PC-3 (cell line): ENCODE measurements around the gene APBB2. TPM values are rescaled to one million over a fixed set of nuclear protein-coding genes. Genes with fewer than 3 reads are reported as not detected.

Experiments
- ATAC-seq: fragments of 200-7000 bp; cut with Tn5 transposase; 2 replicates; pipeline ENCODE4 v1.9.1; 2020; ENCODE audit warnings: mild to moderate bottlenecking, moderate library complexity
- BruUV-seq: library from RNA; stranded (reverse); fragments of 400-500 nt; replicated peaks from 2 replicates; lab custom pipeline; 2021; lab: Mats Ljungman, UMichigan
- CTCF ChIA-PET: fragments of 300-600 bp; sonication (Branson Sonifier 250); formaldehyde crosslinking; loops from one replicate; lab custom pipeline; 2022; ENCODE audit warnings: antibody characterized with exemption; lab: Charles Lee
- POLR2A ChIA-PET: fragments of 300-600 bp; sonication (Branson Sonifier 250); formaldehyde crosslinking; loops from one replicate; lab custom pipeline; 2022; ENCODE audit warnings: antibody characterized with exemption; ENCODE audit not compliant: unreplicated experiment; lab: Charles Lee
- DNase-seq: peaks from one replicate; pipeline ENCODE4 v3.0.0-alpha.2; 2015
- H2AFZ ChIP-seq: fragments of 300-600 bp; sonication (generic); 2 replicates; pipeline ENCODE4 v1.6.0; 2016; ENCODE audit warnings: antibody characterized with exemption, low read length
- H3F3A ChIP-seq: fragments of 300-600 bp; sonication (generic); one replicate; pipeline ENCODE4 v1.6.0; 2017; ENCODE audit warnings: antibody characterized with exemption, low read length, control low read depth, mild to moderate bottlenecking; ENCODE audit not compliant: unreplicated experiment
- H3K27ac ChIP-seq: fragments of 300-600 bp; sonication (generic); 2 replicates; pipeline ENCODE4 v1.5.1; 2016; ENCODE audit warnings: mild to moderate bottlenecking, low read length
- H3K27me3 ChIP-seq: fragments of 300-600 bp; sonication (generic); 2 replicates; pipeline ENCODE4 v1.6.1; 2016; ENCODE audit warnings: low read length, mixed read lengths
- H3K36me3 ChIP-seq: fragments of 300-600 bp; sonication (generic); 2 replicates; pipeline ENCODE4 v1.6.1; 2016; ENCODE audit warnings: low read depth, mixed run types, low read length, mixed read lengths
- H3K4me1 ChIP-seq: fragments of 300-600 bp; sonication (generic); 2 replicates; pipeline ENCODE4 v1.5.1; 2016; ENCODE audit warnings: low read length; ENCODE audit not compliant: insufficient read depth
- H3K4me2 ChIP-seq: fragments of 300-600 bp; sonication (generic); 2 replicates; pipeline ENCODE4 v1.6.0; 2016; ENCODE audit warnings: low read length
- H3K4me3 ChIP-seq: fragments of 300-600 bp; sonication (generic); 2 replicates; pipeline ENCODE4 v1.5.1; 2016; ENCODE audit warnings: mild to moderate bottlenecking, low read length, mixed read lengths
- H3K79me2 ChIP-seq: fragments of 300-600 bp; sonication (generic); 2 replicates; pipeline ENCODE4 v1.6.1; 2017; ENCODE audit warnings: low read length, mixed read lengths
- H3K9ac ChIP-seq: fragments of 300-600 bp; sonication (generic); 2 replicates; pipeline ENCODE4 v1.6.0; 2016; ENCODE audit warnings: mild to moderate bottlenecking, low read length
- H3K9me2 ChIP-seq: fragments of 300-600 bp; sonication (generic); replicated peaks from 2 replicates; pipeline ENCODE4 v1.6.1; 2016; ENCODE audit warnings: mixed run types, low read length, mixed read lengths
- H3K9me3 ChIP-seq: fragments of 300-600 bp; sonication (generic); 2 replicates; pipeline ENCODE4 v1.6.1; 2016; ENCODE audit warnings: low read length, mixed read lengths
- H4K20me1 ChIP-seq: fragments of 300-600 bp; sonication (generic); 2 replicates; pipeline ENCODE4 v1.6.1; 2016; ENCODE audit warnings: low read length, mixed read lengths
- CTCF ChIP-seq: fragments of 300-600 bp; sonication (generic); conservative IDR thresholded peaks from 2 replicates; pipeline ENCODE4 v1.5.1; 2017; ENCODE audit warnings: antibody characterized with exemption, low read depth, mild to moderate bottlenecking, low read length
- EZH2 ChIP-seq: fragments of 300-600 bp; sonication (generic); IDR thresholded peaks from one replicate; pipeline ENCODE4 v1.6.1; 2017; ENCODE audit warnings: antibody characterized with exemption, mild to moderate bottlenecking, low read length; ENCODE audit not compliant: unreplicated experiment
- EZH2phosphoT487 ChIP-seq: fragments of 300-600 bp; sonication (generic); IDR thresholded peaks from 2 replicates; pipeline ENCODE4 v1.6.1; 2018; ENCODE audit warnings: mild to moderate bottlenecking, antibody characterized with exemption, low read length, borderline replicate concordance
- intact Hi-C: fragments of 100-400 bp; cut with micrococcal nuclease; formaldehyde crosslinking; loops from 2 replicates; pipeline ENCODE4 v1.9.0; 2023
- total RNA-seq: library from RNA; depleted of rRNA; stranded (reverse); fragments of >200 nt; gene quantifications from 2 replicates; pipeline ENCODE4 v1.2.3, GENCODE V29; 2014

Gene APBB2
- total RNA-seq, 1 experiment from 2014 or later = 24.7 TPM

DNA sequence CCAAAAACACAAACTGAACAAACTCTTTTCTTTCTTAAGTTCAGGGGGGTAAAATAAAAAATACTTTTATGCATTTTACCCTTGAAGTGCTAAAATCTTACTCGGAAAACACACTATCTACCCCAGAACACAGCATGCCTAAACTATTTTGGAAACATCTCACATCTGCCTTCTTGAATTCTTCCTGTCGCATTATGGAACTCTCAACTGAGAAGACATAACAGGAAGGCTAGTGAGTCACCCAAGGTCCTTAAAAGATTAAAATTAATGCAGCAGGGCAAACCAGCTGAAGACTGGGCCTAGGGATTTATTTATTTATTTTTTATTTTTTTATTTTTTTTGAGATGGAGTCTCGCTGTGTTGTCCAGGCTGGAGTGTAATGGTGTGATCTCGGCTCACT lies 208.2 kb downstream of the APBB2 start:
- Histone ChIP-seq H4K20me1 (no peaks in the 10 kb centered on the region), H3K27ac (no peak overlapping the region), H2AFZ (no peak overlapping the region), H3K4me3 (no peak overlapping the region), H3K9ac (no peak overlapping the region), H3K36me3 (0 out of 2 replicates have a peak, but pooled peaks cover 2% of the 10 kb centered on the region), H3F3A (peaks cover 8% of the 10 kb centered on the region), H3K9me3 (no peaks in the 10 kb centered on the region), H3K27me3 (no peaks in the 10 kb centered on the region), H3K79me2 (peaks cover 11% of the 10 kb centered on the region; the same call in 1 of the 2 replicates), H3K9me2 (no peaks in the 10 kb centered on the region), H3K4me2 (no peak overlapping the region), H3K4me1 (peaks cover 22% of the 10 kb centered on the region)
- ChIA-PET POLR2A (no interaction called here), CTCF (no interaction called here)
- no TSS peak for BruUV-seq
- DNase-seq = no peak
- ATAC-seq = no peak
- no peak for TF ChIP-seq EZH2
- TF ChIP-seq EZH2phosphoT487 = no peak
- no peak for TF ChIP-seq CTCF
- intact Hi-C loops = no loop called here

GRCh38 chr4:41002309-41002708 lies 212.0 kb downstream of the APBB2 start:
- no peaks in the 10 kb centered on the region for H3K9me2 ChIP-seq
- no peaks in the 10 kb centered on the region for H3K27me3 ChIP-seq
- DNase-seq = no peak
- ChIA-PET POLR2A (no interaction called here), CTCF (no interaction called here)
- H2AFZ ChIP-seq = no peak overlapping the region
- no peak overlapping the region for H3K27ac ChIP-seq
- no peak overlapping the region for H3K4me3 ChIP-seq
- no peak overlapping the region for H3K9ac ChIP-seq
- intact Hi-C loops = no loop called here
- no peak for TF ChIP-seq EZH2
- TF ChIP-seq EZH2phosphoT487 = no peak
- no peak for TF ChIP-seq CTCF
- H3K9me3 ChIP-seq = no peaks in the 10 kb centered on the region
- H3K36me3 ChIP-seq = peaks cover 14% of the 10 kb centered on the region; the same call in 1 of the 2 replicates
- H3K4me1 ChIP-seq = peaks cover 14% of the 10 kb centered on the region; the same call in 1 of the 2 replicates
- H3F3A ChIP-seq = no peaks in the 10 kb centered on the region
- H3K79me2 ChIP-seq = peaks cover 8% of the 10 kb centered on the region
- no peaks in the 10 kb centered on the region for H4K20me1 ChIP-seq
- no TSS peak for BruUV-seq
- no peak for ATAC-seq
- H3K4me2 ChIP-seq = no peak overlapping the region

- DNase-seq (no peak), ATAC-seq (no peak)
- Histone ChIP-seq H3K4me1 (peaks cover 18% of the 10 kb centered on the region), H3K4me3 (no peak overlapping the region), H3K36me3 (peaks cover 14% of the 10 kb centered on the region; the same call in 1 of the 2 replicates), H3F3A (no peaks in the 10 kb centered on the region), H3K9me3 (no peaks in the 10 kb centered on the region), H3K9ac (no peak overlapping the region), H3K4me2 (no peak overlapping the region), H3K27ac (no peak overlapping the region), H3K27me3 (no peaks in the 10 kb centered on the region), H4K20me1 (no peaks in the 10 kb centered on the region), H3K9me2 (no peaks in the 10 kb centered on the region), H2AFZ (no peak overlapping the region), H3K79me2 (peaks cover 11% of the 10 kb centered on the region)
- TF ChIP-seq CTCF = no peak
- no peak for TF ChIP-seq EZH2phosphoT487
- no peak for TF ChIP-seq EZH2
- BruUV-seq = no TSS peak
- POLR2A ChIA-PET = no interaction called here
- CTCF ChIA-PET = no interaction called here
- intact Hi-C loops = no loop called here
These were observed 214.0 kb downstream of the APBB2 start for GRCh38 chr4:41000356-41000755.
